H1 (cell line): ENCODE data around the gene THYN1. TPM values are rescaled to one million over a fixed set of nuclear protein-coding genes. Genes with fewer than 3 reads are reported as not detected.

Experiments used
- CTCF ChIA-PET: fragments of 300-600 bp; sonication (Branson Sonifier 250); formaldehyde crosslinking; loops from one replicate; lab custom pipeline; 2021; ENCODE audit not compliant: partially characterized antibody; lab: Charles Lee
- POLR2A ChIA-PET: fragments of 300-600 bp; sonication (Branson Sonifier 250); formaldehyde crosslinking; loops from one replicate; lab custom pipeline; 2021; ENCODE audit warnings: inconsistent platforms; ENCODE audit not compliant: partially characterized antibody; lab: Charles Lee
- DNase-seq, 2 experiments: peaks; one replicate each; pipeline versions ENCODE4 v3.0.0 to v3.0.0-alpha.2; 2010 to 2022; ENCODE audit warnings: low spot score in 2 of 2, low read depth in 1 of 2, mixed read lengths in 1 of 2
- FAIRE-seq: peaks from 2 replicates; lab custom pipeline; 2011; peaks lifted over from hg19 to GRCh38; lab: Jason Lieb, UNC
- H2AFZ ChIP-seq: 2 replicates; pipeline ENCODE4 v1.8.1; 2012; ENCODE audit warnings: low read length, inconsistent platforms
- H2AK5ac ChIP-seq: 2 replicates; pipeline ENCODE4 v1.6.1; 2013; ENCODE audit warnings: low read depth, low read length
- H2BK120ac ChIP-seq: replicated peaks from 2 replicates; pipeline ENCODE3; 2013; ENCODE audit warnings: low read depth, low read length, inconsistent platforms
- H2BK12ac ChIP-seq: 2 replicates; pipeline ENCODE4 v1.6.1; 2013; ENCODE audit warnings: low read depth, low read length
- H2BK15ac ChIP-seq: 2 replicates; pipeline ENCODE4 v1.6.1; 2013; ENCODE audit warnings: low read length
- H2BK20ac ChIP-seq: 2 replicates; pipeline ENCODE4 v1.6.1; 2013; ENCODE audit warnings: low read length
- H2BK5ac ChIP-seq: 2 replicates; pipeline ENCODE4 v1.6.1; 2013; ENCODE audit warnings: low read depth, low read length
- H3K14ac ChIP-seq: 2 replicates; pipeline ENCODE4 v1.6.1; 2013; ENCODE audit warnings: inconsistent platforms; ENCODE audit not compliant: insufficient read length
- H3K18ac ChIP-seq: 2 replicates; pipeline ENCODE4 v1.6.1; 2013; ENCODE audit warnings: low read length; ENCODE audit errors: extremely low read depth
- H3K23ac ChIP-seq: 2 replicates; pipeline ENCODE4 v1.6.1; 2013; ENCODE audit warnings: inconsistent platforms; ENCODE audit not compliant: insufficient read length
- H3K23me2 ChIP-seq: 2 replicates; pipeline ENCODE4 v1.6.1; 2013; ENCODE audit warnings: low read depth, low read length
- H3K27ac ChIP-seq: 2 replicates; pipeline ENCODE4 v1.6.1; 2011; ENCODE audit warnings: low read depth, low read length, inconsistent platforms
- H3K27me3 ChIP-seq, 4 experiments: replicated peaks in 1 of 4; 1 replicate in 1 of 4; 2 replicates in 3 of 4; pipeline versions ENCODE4 v1.6.1 to v1.8.1; 2011 to 2013; ENCODE audit warnings: low read length in 3 of 4, mild to moderate bottlenecking in 3 of 4, inconsistent platforms in 2 of 4, mixed read lengths in 2 of 4, moderate library complexity in 1 of 4; ENCODE audit not compliant: control insufficient read depth in 3 of 4, insufficient read depth in 3 of 4; ENCODE audit errors: extremely low read depth in 1 of 4
- H3K36me3 ChIP-seq, 4 experiments: 2 replicates each; pipeline versions ENCODE4 v1.6.1 to v1.8.1; 2011 to 2013; ENCODE audit warnings: mild to moderate bottlenecking in 4 of 4, low read length in 3 of 4, moderate library complexity in 2 of 4, control low read depth in 1 of 4, inconsistent platforms in 1 of 4; ENCODE audit not compliant: insufficient read depth in 4 of 4, control insufficient read depth in 2 of 4
- H3K4ac ChIP-seq: replicated peaks from 2 replicates; pipeline ENCODE3; 2013; ENCODE audit warnings: low read length, low read depth, mixed read lengths, inconsistent platforms; ENCODE audit not compliant: insufficient read length
- H3K4me1 ChIP-seq, 4 experiments: replicated peaks in 1 of 4; 1 replicate in 1 of 4; 2 replicates in 3 of 4; pipeline versions ENCODE4 v1.6.1 to v1.8.1; 2011 to 2013; ENCODE audit warnings: low read length in 3 of 4, inconsistent platforms in 2 of 4, mixed read lengths in 1 of 4; ENCODE audit not compliant: insufficient read depth in 4 of 4, control insufficient read depth in 3 of 4
- H3K4me2 ChIP-seq, 2 experiments: 2 replicates each; pipeline versions ENCODE4 v1.6.1 to v1.8.1; 2011 to 2013; ENCODE audit warnings: low read depth in 2 of 2, low read length in 2 of 2, control low read depth in 1 of 2, inconsistent platforms in 1 of 2, mild to moderate bottlenecking in 1 of 2; ENCODE audit not compliant: insufficient read depth in 1 of 2
- H3K4me3 ChIP-seq, 4 experiments: fragments of 200-600, 300-600 bp in 1 of 4; sonication (generic), shearing (Covaris generic), sonication (Bioruptor Twin) in 1 of 4; 2 replicates each; pipeline versions ENCODE4 v1.5.1 to v1.8.1; 2011 to 2016; ENCODE audit warnings: low read length in 4 of 4, low read depth in 3 of 4, control low read depth in 2 of 4, inconsistent platforms in 2 of 4, mild to moderate bottlenecking in 2 of 4, mixed read lengths in 1 of 4, moderate library complexity in 1 of 4; ENCODE audit not compliant: insufficient read depth in 2 of 4; ENCODE audit errors: extremely low read depth in 1 of 4
- H3K56ac ChIP-seq: replicated peaks from 2 replicates; pipeline ENCODE3; 2013; ENCODE audit warnings: low read depth, mild to moderate bottlenecking, mixed read lengths, low read length, inconsistent platforms; ENCODE audit not compliant: insufficient read length
- H3K79me1 ChIP-seq: 2 replicates; pipeline ENCODE4 v1.6.1; 2013; ENCODE audit warnings: low read depth, low read length, control low read depth
- H3K79me2 ChIP-seq, 2 experiments: 2 replicates each; pipeline versions ENCODE4 v1.6.1 to v1.8.1; 2012 to 2013; ENCODE audit warnings: low read length in 2 of 2, mild to moderate bottlenecking in 2 of 2, inconsistent platforms in 1 of 2; ENCODE audit not compliant: insufficient read depth in 2 of 2, control insufficient read depth in 1 of 2
- H3K9ac ChIP-seq, 4 experiments: replicated peaks in 1 of 4; 1 replicate in 1 of 4; 2 replicates in 3 of 4; pipeline versions ENCODE4 v1.6.1 to v1.8.1; 2011 to 2013; ENCODE audit warnings: low read depth in 3 of 4, low read length in 3 of 4, control low read depth in 2 of 4, mild to moderate bottlenecking in 2 of 4, moderate library complexity in 2 of 4, inconsistent platforms in 1 of 4; ENCODE audit errors: extremely low read depth in 1 of 4
- H3K9me3 ChIP-seq, 2 experiments: 2 replicates each; pipeline versions ENCODE4 v1.6.1 to v1.8.1; 2012 to 2013; ENCODE audit warnings: mild to moderate bottlenecking in 2 of 2, moderate library complexity in 2 of 2, control low read depth in 1 of 2, inconsistent platforms in 1 of 2, low read depth in 1 of 2, low read length in 1 of 2, mixed read lengths in 1 of 2; ENCODE audit not compliant: insufficient read depth in 2 of 2
- H4K20me1 ChIP-seq, 2 experiments: replicated peaks in 1 of 2; 2 replicates each; pipeline versions ENCODE3 to v1.8.1; 2011 to 2013; ENCODE audit warnings: inconsistent platforms in 2 of 2, low read length in 2 of 2, mild to moderate bottlenecking in 1 of 2; ENCODE audit not compliant: insufficient read depth in 2 of 2, control insufficient read depth in 1 of 2
- H4K5ac ChIP-seq: 2 replicates; pipeline ENCODE4 v1.6.1; 2013; ENCODE audit warnings: low read length, low read depth, mixed read lengths, inconsistent platforms; ENCODE audit not compliant: insufficient read length
- H4K8ac ChIP-seq: 2 replicates; pipeline ENCODE4 v1.8.0; 2013; ENCODE audit warnings: mild to moderate bottlenecking, moderate library complexity, low read length, inconsistent platforms; ENCODE audit not compliant: insufficient read depth; ENCODE audit errors: extremely low read depth
- H4K91ac ChIP-seq: replicated peaks from 2 replicates; pipeline ENCODE3; 2013; ENCODE audit warnings: low read length, mixed read lengths, inconsistent platforms; ENCODE audit not compliant: insufficient read length
- CHD2 ChIP-seq: IDR thresholded peaks from 2 replicates; pipeline ENCODE4 v1.6.1; 2012; ENCODE audit warnings: low read length, improper control_type of control experiment
- NRF1 ChIP-seq: IDR thresholded peaks from 2 replicates; pipeline ENCODE4 v1.6.1; 2011; ENCODE audit warnings: mild to moderate bottlenecking, low read depth, low read length, improper control_type of control experiment
- POU5F1 ChIP-seq: IDR thresholded peaks from 2 replicates; pipeline ENCODE4 v1.6.1; 2011; ENCODE audit warnings: low read depth, mild to moderate bottlenecking, low read length, moderate library complexity
- SAP30 ChIP-seq: fragments of 300-600 bp; sonication (generic); IDR thresholded peaks from 2 replicates; pipeline ENCODE4 v1.7.1; 2012; ENCODE audit warnings: low read length, moderate library complexity, mild to moderate bottlenecking, inconsistent platforms; ENCODE audit not compliant: insufficient read depth, insufficient replicate concordance
- SP2 ChIP-seq: IDR thresholded peaks from 2 replicates; pipeline ENCODE4 v1.6.1; 2012; ENCODE audit warnings: mild to moderate bottlenecking, low read length, inconsistent platforms
- WGBS, 2 experiments: shearing (Covaris generic) in 1 of 2; methylation state at CpG; one replicate each; pipeline versions ENCODE4 v1.1.6 to v1.1.7; 2013 to 2015; ENCODE audit warnings: low lambda C conversion rate in 2 of 2, mixed read lengths in 2 of 2, inconsistent platforms in 1 of 2, low coverage in 1 of 2, missing lambda C conversion rate in 1 of 2; ENCODE audit not compliant: insufficient replicate concordance in 2 of 2, insufficient coverage in 1 of 2, insufficient read length in 1 of 2; ENCODE audit errors: extremely low coverage in 1 of 2, missing lambda C conversion rate in 1 of 2; 5-methylcytosine and 5-hydroxymethylcytosine counted together
- polyA plus RNA-seq, 7 experiments: library from polyadenylated mRNA; depleted of rRNA in 3 of 7; stranded (reverse) in 5 of 7; unstranded in 2 of 7; fragments of >200 nt in 5 of 7; fragments of 200-250 nt in 2 of 7; gene quantifications; 1 replicate in 5 of 7; 2 replicates in 1 of 7; 4 replicates in 1 of 7; pipeline versions ENCODE4 v1.2.1 to v1.2.3, GENCODE V29; 2011 to 2013; ENCODE audit warnings: missing spikeins in 2 of 7, mixed read lengths in 2 of 7
- total RNA-seq: library from RNA; stranded (reverse); fragmentation: NEBNext Ultra II Directional; extraction: Animal tissue kit (Norgen Biotek cat#: 25700); gene quantifications from 2 replicates; pipeline ENCODE4 v1.2.1, GENCODE V29; 2021
- TF ChIP-seq, protein P1 (sequence below): IDR thresholded peaks from 2 replicates; pipeline ENCODE4 v1.6.1; 2012; ENCODE audit warnings: low read length, inconsistent platforms

THYN1 gene
- total and polyA plus RNA-seq, 2 of the 8 experiments (the other 6 are each of a cell fraction or from before 2014, with no cell fraction given): 77.3 to 95.1 TPM

DNA sequence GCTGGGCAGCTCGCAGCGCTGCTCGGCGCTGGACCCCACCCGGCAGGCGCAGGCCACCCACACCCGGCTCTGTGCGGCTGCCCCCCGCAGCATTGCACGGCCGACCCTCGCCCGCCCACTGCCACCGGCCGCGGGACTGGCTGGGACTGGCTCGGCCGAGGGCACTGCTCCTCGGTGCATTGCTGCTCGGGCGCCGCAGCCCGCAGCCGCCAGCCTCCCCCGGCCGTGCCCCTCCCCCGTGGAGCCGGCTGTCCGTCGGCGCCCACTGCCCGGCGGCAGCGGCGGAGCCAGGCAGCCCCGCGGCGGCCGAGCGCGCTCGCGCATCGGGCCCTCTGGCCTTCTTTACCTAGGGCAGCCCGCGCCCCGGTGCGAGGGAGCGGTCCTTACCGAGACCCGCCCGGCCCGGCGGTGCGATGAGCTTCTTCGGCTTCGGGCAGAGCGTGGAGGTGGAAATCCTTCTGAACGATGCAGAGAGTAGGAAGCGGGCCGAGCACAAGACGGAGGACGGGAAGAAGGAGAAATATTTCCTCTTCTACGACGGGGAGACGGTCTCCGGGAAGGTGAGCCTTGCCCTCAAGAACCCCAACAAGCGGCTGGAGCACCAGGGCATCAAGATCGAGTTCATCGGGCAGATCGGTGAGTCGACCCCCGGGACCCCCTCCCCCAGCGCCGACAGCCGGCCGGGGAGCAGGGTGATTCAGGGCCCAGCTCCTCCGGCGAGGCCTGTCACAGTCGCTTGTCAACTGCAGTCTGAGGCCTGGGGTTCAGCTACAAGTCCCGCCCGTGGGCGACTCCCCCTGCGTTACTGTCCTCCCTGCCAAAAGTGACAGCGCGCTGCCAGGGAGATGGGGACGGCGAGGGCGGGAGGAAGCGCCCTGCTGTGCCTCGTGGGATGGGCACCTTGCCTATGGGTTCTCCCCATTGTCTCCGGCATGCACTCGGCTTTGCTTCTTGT lies 28.2 kb downstream of the THYN1 start:
- Histone ChIP-seq H4K5ac (no peak overlapping the region), H3K23ac (no peak overlapping the region), H2BK12ac (no peak overlapping the region), H3K27me3 (peaks cover 0 to 6% (median 0%) of the 10 kb centered on the region in 4 experiments; a peak in 1 of 7 replicates), H4K20me1 (peaks cover 0 to 8% of the 10 kb centered on the region in 2 experiments), H3K18ac (no peak overlapping the region), H2BK5ac (no peak overlapping the region), H3K9ac (peak overlapping the region; percentile 35 to 60 (median 50); a peak in 5 of 7 replicates), H3K14ac (no peak overlapping the region), H3K79me1 (peaks cover 6% of the 10 kb centered on the region), H3K4me2 (peak overlapping the region; percentile 97 to 99), H2BK15ac (no peak overlapping the region), H3K56ac (no peak overlapping the region), H2BK120ac (no peak overlapping the region), H4K91ac (no peak overlapping the region), H2AFZ (peak overlapping the region; percentile 17; the same call in 1 of the 2 replicates), H4K8ac (peak overlapping the region; percentile 53; the same call in 1 of the 2 replicates), H2AK5ac (no peak overlapping the region), H3K79me2 (peaks cover 0 to 31% of the 10 kb centered on the region in 2 experiments; a peak in 2 of 4 replicates), H3K4me3 (peak overlapping the region; percentile 75 to 97 (median 86)), H3K23me2 (peaks cover 20% of the 10 kb centered on the region), H2BK20ac (no peak overlapping the region), H3K27ac (no peak overlapping the region), H3K4me1 (peaks cover 0 to 5% (median 3%) of the 10 kb centered on the region in 4 experiments), H3K9me3 (no peaks in the 10 kb centered on the region), H3K36me3 (peaks cover 0 to 3% (median 1%) of the 10 kb centered on the region in 4 experiments; a peak in 2 of 8 replicates), H3K4ac (no peak overlapping the region)
- CTCF ChIA-PET: interaction anchor here (1.1 to 4.8 kb wide), 3 partner anchors 10 to 19 kb away, joined by 5 to 23 read pairs (median 6); no protein-coding TSS in a partner anchor
- FAIRE-seq (no peak), DNase-seq (no peak)
- WGBS, 2 experiments: 3% methylated on average over 56 of the region's 93 CpGs; no CpG with 5 or more reads in 1 of the 2 experiments
- POLR2A ChIA-PET: interaction anchor here (0.8 to 3.4 kb wide), 6 partner anchors 9 to 52 kb away, joined by 3 to 11 read pairs (median 5); partner anchors contain the start of genes ACAD8, GLB1L3 and THYN1
- TF ChIP-seq SP2 (no peak), POU5F1 (no peak), CHD2 (no peak), NRF1 (no peak), SAP30 (peak; percentile 81)
- TF ChIP-seq, protein P1, sequence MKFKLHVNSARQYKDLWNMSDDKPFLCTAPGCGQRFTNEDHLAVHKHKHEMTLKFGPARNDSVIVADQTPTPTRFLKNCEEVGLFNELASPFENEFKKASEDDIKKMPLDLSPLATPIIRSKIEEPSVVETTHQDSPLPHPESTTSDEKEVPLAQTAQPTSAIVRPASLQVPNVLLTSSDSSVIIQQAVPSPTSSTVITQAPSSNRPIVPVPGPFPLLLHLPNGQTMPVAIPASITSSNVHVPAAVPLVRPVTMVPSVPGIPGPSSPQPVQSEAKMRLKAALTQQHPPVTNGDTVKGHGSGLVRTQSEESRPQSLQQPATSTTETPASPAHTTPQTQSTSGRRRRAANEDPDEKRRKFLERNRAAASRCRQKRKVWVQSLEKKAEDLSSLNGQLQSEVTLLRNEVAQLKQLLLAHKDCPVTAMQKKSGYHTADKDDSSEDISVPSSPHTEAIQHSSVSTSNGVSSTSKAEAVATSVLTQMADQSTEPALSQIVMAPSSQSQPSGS: no peak
